ENCODE data around the gene ICA1. TPM values are rescaled to one million over a fixed set of nuclear protein-coding genes. Genes with fewer than 3 reads are reported as not detected.

The ICA1 gene
- total and polyA plus RNA-seq, 7 donors, result 4.8 to 40.7 (median 8.7) TPM

GRCh38 chr7:8190119-8190895, 71.7 kb downstream of the ICA1 start:
- peak overlapping the region in 1 of 4 donors; percentile 42 for H3K27ac ChIP-seq
- H3K36me3 ChIP-seq, result no peaks in the 10 kb centered on the region
- no peaks in the 10 kb centered on the region for H3K27me3 ChIP-seq
- H3K4me1 ChIP-seq, result peaks cover 0 to 21% (median 13%) of the 10 kb centered on the region in 4 donors
- peak; percentile 15 to 44 (median 30) for TF ChIP-seq CTCF (IDR thresholded peaks at IDR 0.05)
- no peak for TF ChIP-seq EP300 (IDR thresholded peaks at IDR 0.05)
- TF ChIP-seq POLR2AphosphoS5 (IDR thresholded peaks at IDR 0.05), result peak in 1 of 4 donors; percentile 8
- no peak for TF ChIP-seq POLR2A (IDR thresholded peaks at IDR 0.05)
- no peak for DNase-seq
- H3K9me3 ChIP-seq, result no peaks in the 10 kb centered on the region
- H3K4me3 ChIP-seq, result no peak overlapping the region
- intact Hi-C loops (cut with DNase I), result no loop called here
- 27 to 40% methylated on average over 4 of the region's 4 CpGs for WGBS, 2 donors

GRCh38 chr7:8189625-8190024, 72.3 kb downstream of the ICA1 start:
- intact Hi-C loops (cut with DNase I), result loop anchor here (5.0 kb wide), 1 partner anchor 507 kb away; no protein-coding TSS in a partner anchor
- WGBS, 2 donors, result 86 to 94% methylated on average over 7 of the region's 7 CpGs

GRCh38 chr7:8185926-8186683, 75.9 kb downstream of the ICA1 start:
- Histone ChIP-seq H3K36me3 (no peaks in the 10 kb centered on the region), H3K27me3 (no peaks in the 10 kb centered on the region), H3K27ac (no peak overlapping the region), H3K4me3 (no peak overlapping the region), H3K9me3 (no peaks in the 10 kb centered on the region), H3K4me1 (peaks cover 0 to 17% (median 11%) of the 10 kb centered on the region in 4 donors)
- intact Hi-C loops (cut with DNase I), result loop anchor here (5.0 kb wide), 1 partner anchor 504 kb away; no protein-coding TSS in a partner anchor
- TF ChIP-seq POLR2AphosphoS5 (IDR thresholded peaks at IDR 0.05) (no peak), EP300 (IDR thresholded peaks at IDR 0.05) (no peak), POLR2A (IDR thresholded peaks at IDR 0.05) (no peak), CTCF (IDR thresholded peaks at IDR 0.05) (no peak)
- DNase-seq, result no peak
- WGBS, 2 donors, result 55 to 90% methylated on average over 4 of the region's 4 CpGs

More at GRCh38 chr7:8189625-8190024, 72.3 kb downstream of the ICA1 start:
- Histone ChIP-seq H3K9me3 (no peaks in the 10 kb centered on the region), H3K27me3 (no peaks in the 10 kb centered on the region), H3K27ac (peak overlapping the region in 1 of 4 donors; percentile 42), H3K4me1 (peaks cover 0 to 21% (median 13%) of the 10 kb centered on the region in 4 donors), H3K36me3 (no peaks in the 10 kb centered on the region), H3K4me3 (no peak overlapping the region)
- DNase-seq, result no peak
- TF ChIP-seq POLR2A (IDR thresholded peaks at IDR 0.05) (no peak), CTCF (IDR thresholded peaks at IDR 0.05) (no peak)

- Histone ChIP-seq H3K4me3 (no peak overlapping the region), H3K4me1 (no peaks in the 10 kb centered on the region), H3K9me3 (no peaks in the 10 kb centered on the region), H3K36me3 (no peaks in the 10 kb centered on the region), H3K27me3 (no peaks in the 10 kb centered on the region), H3K27ac (no peak overlapping the region)
- 92 to 97% methylated on average over 2 of the region's 2 CpGs for WGBS, 2 donors
- no peak for TF ChIP-seq POLR2A (IDR thresholded peaks at IDR 0.05)
- no peak for TF ChIP-seq EP300 (IDR thresholded peaks at IDR 0.05)
- TF ChIP-seq CTCF (IDR thresholded peaks at IDR 0.05), result no peak
- TF ChIP-seq POLR2AphosphoS5 (IDR thresholded peaks at IDR 0.05), result no peak
- intact Hi-C loops (cut with DNase I), result no loop called here
- no peak for DNase-seq
Measured at GRCh38 chr7:8184221-8184620, 77.7 kb downstream of the ICA1 start.

All from sigmoid colon (tissue), 7 donors.